Liver (tissue), 3 donors: ENCODE results near the gene DRC1.

ENCODE experiments used
- GABPA ChIP-seq, 2 donors: IDR thresholded peaks in 1 of 2; conservative IDR thresholded peaks in 1 of 2; 2 replicates each; pipeline ENCODE4 v1.6.1; 2016; ENCODE audit warnings: antibody characterized with exemption in 2 of 2, mild to moderate bottlenecking in 1 of 2, moderate library complexity in 1 of 2
- TF ChIP-seq, protein P1 (sequence below): fragments of 150-350 bp; IDR thresholded peaks from 2 replicates; pipeline ENCODE4 v1.5.1; 2017; ENCODE audit warnings: improper control_type of control experiment, low read depth, low read length; ENCODE audit not compliant: missing input control
- donor health status: healthy.
- donor health status: healthy.

DNA sequence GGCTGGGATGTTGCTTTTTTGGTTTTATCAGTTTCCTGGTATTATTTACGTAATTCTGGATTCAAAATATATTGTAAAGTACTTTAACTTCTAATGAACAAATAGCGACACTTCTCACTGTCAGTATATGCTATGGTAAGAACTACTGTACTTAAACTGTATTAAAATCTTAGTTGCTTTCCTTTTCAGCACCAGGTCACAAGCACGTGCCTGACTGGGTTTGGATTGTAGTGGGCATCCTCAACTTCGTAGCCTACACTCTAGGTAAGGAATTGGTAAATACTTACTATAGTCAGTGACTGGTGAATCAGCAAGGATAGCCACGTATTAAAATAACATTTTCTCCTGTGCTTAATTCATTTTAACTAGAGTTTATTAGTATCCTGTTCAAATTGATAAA, 34.8 kb upstream of the DRC1 start:
- TF ChIP-seq GABPA (IDR thresholded peaks at IDR 0.05 in 1 of 2, conservative IDR thresholded peaks at IDR 0.05 in 1 of 2): no peak
- TF ChIP-seq, protein P1, sequence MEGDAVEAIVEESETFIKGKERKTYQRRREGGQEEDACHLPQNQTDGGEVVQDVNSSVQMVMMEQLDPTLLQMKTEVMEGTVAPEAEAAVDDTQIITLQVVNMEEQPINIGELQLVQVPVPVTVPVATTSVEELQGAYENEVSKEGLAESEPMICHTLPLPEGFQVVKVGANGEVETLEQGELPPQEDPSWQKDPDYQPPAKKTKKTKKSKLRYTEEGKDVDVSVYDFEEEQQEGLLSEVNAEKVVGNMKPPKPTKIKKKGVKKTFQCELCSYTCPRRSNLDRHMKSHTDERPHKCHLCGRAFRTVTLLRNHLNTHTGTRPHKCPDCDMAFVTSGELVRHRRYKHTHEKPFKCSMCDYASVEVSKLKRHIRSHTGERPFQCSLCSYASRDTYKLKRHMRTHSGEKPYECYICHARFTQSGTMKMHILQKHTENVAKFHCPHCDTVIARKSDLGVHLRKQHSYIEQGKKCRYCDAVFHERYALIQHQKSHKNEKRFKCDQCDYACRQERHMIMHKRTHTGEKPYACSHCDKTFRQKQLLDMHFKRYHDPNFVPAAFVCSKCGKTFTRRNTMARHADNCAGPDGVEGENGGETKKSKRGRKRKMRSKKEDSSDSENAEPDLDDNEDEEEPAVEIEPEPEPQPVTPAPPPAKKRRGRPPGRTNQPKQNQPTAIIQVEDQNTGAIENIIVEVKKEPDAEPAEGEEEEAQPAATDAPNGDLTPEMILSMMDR: no peak
